Body of pancreas (tissue), 4 donors: Measurements from ENCODE around the gene TMEM141.

Source experiments
- POLR2A ChIP-seq, 3 donors: fragments of 450-650 bp; IDR thresholded peaks; one replicate each; pipeline ENCODE4 v1.6.1; 2016; ENCODE audit warnings: antibody characterized with exemption in 3 of 3, mild to moderate bottlenecking in 2 of 3
- TF ChIP-seq, protein P1 (sequence below), 7 experiments: fragments of 450-650 bp in 4 of 7; fragments of 200-600 bp in 3 of 7; sonication (generic) in 3 of 7; IDR thresholded peaks; one replicate each; pipeline ENCODE4 v1.5.1; 2016 to 2019; ENCODE audit warnings: antibody characterized with exemption in 7 of 7

DNA sequence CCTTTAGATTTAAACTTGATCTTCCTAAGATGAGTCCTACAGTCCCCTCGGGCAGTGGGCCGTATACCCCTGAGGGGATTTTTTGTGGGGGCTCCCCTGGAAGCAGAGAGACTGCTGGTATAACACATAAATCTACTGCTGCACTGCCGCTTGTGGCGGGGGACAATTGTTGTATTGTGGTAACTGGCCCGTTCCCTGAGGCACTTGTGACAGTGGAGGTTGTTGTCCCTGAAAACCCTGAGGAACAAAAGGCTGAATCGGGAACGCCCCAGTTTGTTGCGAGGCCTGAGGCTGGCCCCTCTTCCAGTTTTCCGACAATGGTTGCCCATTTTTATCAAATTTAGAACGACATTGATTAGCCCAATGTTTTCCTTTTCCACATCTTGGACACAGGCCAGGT is 4.7 kb upstream of the TMEM141 start:
- TF ChIP-seq, protein P1, sequence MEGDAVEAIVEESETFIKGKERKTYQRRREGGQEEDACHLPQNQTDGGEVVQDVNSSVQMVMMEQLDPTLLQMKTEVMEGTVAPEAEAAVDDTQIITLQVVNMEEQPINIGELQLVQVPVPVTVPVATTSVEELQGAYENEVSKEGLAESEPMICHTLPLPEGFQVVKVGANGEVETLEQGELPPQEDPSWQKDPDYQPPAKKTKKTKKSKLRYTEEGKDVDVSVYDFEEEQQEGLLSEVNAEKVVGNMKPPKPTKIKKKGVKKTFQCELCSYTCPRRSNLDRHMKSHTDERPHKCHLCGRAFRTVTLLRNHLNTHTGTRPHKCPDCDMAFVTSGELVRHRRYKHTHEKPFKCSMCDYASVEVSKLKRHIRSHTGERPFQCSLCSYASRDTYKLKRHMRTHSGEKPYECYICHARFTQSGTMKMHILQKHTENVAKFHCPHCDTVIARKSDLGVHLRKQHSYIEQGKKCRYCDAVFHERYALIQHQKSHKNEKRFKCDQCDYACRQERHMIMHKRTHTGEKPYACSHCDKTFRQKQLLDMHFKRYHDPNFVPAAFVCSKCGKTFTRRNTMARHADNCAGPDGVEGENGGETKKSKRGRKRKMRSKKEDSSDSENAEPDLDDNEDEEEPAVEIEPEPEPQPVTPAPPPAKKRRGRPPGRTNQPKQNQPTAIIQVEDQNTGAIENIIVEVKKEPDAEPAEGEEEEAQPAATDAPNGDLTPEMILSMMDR (IDR thresholded peaks at IDR 0.05) = no peak
- TF ChIP-seq POLR2A (IDR thresholded peaks at IDR 0.05) = no peak
